ENCODE results near the gene TMEM234.

- no peak for TF ChIP-seq CTCF (IDR thresholded peaks at IDR 0.05)
- no peak for TF ChIP-seq POLR2AphosphoS5 (IDR thresholded peaks at IDR 0.05)
- TF ChIP-seq POLR2A (IDR thresholded peaks at IDR 0.05): no peak
- no peak for TF ChIP-seq EP300 (IDR thresholded peaks at IDR 0.05)
Observed at GRCh38 chr1:32180186-32181060, 41.7 kb downstream of the TMEM234 start.
